Breast epithelium (tissue), 3 donors: Measurements from ENCODE around the gene OCA2.

Experiments used
- POLR2A ChIP-seq: fragments of 450-650 bp; IDR thresholded peaks from one replicate; pipeline ENCODE4 v1.6.1; 2016; ENCODE audit warnings: antibody characterized with exemption, mild to moderate bottlenecking, moderate library complexity
- POLR2AphosphoS5 ChIP-seq, 3 donors: sonication (generic); formaldehyde crosslinking; IDR thresholded peaks; one replicate each; pipeline ENCODE4 v1.6.1; 2017; ENCODE audit warnings: antibody characterized with exemption in 3 of 3
- TF ChIP-seq, protein P1 (sequence below), 3 donors: fragments of 450-650 bp; IDR thresholded peaks; one replicate each; pipeline ENCODE4 v1.5.1; 2016 to 2017; ENCODE audit warnings: antibody characterized with exemption in 3 of 3, mild to moderate bottlenecking in 3 of 3, moderate library complexity in 3 of 3

- TF ChIP-seq, protein P1, sequence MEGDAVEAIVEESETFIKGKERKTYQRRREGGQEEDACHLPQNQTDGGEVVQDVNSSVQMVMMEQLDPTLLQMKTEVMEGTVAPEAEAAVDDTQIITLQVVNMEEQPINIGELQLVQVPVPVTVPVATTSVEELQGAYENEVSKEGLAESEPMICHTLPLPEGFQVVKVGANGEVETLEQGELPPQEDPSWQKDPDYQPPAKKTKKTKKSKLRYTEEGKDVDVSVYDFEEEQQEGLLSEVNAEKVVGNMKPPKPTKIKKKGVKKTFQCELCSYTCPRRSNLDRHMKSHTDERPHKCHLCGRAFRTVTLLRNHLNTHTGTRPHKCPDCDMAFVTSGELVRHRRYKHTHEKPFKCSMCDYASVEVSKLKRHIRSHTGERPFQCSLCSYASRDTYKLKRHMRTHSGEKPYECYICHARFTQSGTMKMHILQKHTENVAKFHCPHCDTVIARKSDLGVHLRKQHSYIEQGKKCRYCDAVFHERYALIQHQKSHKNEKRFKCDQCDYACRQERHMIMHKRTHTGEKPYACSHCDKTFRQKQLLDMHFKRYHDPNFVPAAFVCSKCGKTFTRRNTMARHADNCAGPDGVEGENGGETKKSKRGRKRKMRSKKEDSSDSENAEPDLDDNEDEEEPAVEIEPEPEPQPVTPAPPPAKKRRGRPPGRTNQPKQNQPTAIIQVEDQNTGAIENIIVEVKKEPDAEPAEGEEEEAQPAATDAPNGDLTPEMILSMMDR (IDR thresholded peaks at IDR 0.05): no peak
- TF ChIP-seq POLR2AphosphoS5 (IDR thresholded peaks at IDR 0.05) (no peak), POLR2A (no peak)
These were observed 32.8 kb upstream of the OCA2 start for GRCh38 chr15:28131946-28132345.
